ENCODE results near the gene PHAF1. TPM values are rescaled to one million over a fixed set of nuclear protein-coding genes. Genes with fewer than 3 reads are reported as not detected.

Gene PHAF1
- polyA plus RNA-seq, 1 donor from 2014 or later = 9.8 TPM

DNA sequence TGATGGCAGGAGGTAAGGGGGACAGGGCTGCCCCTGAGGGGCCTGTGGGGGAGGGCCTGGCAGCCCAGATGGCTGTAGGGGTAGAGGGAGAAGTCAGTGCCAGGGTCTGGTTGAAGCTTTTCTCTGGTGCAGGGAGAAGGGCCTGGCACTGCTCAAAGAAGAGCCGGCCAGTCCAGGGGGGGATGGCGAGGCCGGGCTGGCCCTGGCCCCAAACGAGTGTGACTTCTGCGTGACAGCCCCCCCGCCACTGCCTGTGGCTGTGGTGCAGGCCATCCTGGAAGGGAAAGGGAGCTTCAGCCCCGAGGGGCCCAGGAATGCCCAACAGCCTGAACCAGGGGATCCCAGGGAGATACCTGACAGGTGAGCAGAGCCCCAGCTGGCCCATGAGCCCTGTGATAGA lies 57.8 kb downstream of the PHAF1 start:
- no peak for TF ChIP-seq MXI1 (conservative IDR thresholded peaks at IDR 0.05; ENCODE audit: poor library complexity, severe bottlenecking)
- no peak for TF ChIP-seq SMC3 (conservative IDR thresholded peaks at IDR 0.05; ENCODE audit: poor library complexity)
- TF ChIP-seq, protein P1, sequence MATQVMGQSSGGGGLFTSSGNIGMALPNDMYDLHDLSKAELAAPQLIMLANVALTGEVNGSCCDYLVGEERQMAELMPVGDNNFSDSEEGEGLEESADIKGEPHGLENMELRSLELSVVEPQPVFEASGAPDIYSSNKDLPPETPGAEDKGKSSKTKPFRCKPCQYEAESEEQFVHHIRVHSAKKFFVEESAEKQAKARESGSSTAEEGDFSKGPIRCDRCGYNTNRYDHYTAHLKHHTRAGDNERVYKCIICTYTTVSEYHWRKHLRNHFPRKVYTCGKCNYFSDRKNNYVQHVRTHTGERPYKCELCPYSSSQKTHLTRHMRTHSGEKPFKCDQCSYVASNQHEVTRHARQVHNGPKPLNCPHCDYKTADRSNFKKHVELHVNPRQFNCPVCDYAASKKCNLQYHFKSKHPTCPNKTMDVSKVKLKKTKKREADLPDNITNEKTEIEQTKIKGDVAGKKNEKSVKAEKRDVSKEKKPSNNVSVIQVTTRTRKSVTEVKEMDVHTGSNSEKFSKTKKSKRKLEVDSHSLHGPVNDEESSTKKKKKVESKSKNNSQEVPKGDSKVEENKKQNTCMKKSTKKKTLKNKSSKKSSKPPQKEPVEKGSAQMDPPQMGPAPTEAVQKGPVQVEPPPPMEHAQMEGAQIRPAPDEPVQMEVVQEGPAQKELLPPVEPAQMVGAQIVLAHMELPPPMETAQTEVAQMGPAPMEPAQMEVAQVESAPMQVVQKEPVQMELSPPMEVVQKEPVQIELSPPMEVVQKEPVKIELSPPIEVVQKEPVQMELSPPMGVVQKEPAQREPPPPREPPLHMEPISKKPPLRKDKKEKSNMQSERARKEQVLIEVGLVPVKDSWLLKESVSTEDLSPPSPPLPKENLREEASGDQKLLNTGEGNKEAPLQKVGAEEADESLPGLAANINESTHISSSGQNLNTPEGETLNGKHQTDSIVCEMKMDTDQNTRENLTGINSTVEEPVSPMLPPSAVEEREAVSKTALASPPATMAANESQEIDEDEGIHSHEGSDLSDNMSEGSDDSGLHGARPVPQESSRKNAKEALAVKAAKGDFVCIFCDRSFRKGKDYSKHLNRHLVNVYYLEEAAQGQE (IDR thresholded peaks at IDR 0.05; ENCODE audit: borderline replicate concordance) = no peak
- no peak for TF ChIP-seq EZH2 (IDR thresholded peaks at IDR 0.05; ENCODE audit: borderline replicate concordance, insufficient read depth, low read length, poor library complexity, severe bottlenecking)
- TF ChIP-seq TAF1 (IDR thresholded peaks at IDR 0.05; ENCODE audit: low read depth) = no peak
- no peak for TF ChIP-seq RAD21 (conservative IDR thresholded peaks at IDR 0.05)
- TF ChIP-seq POLR2AphosphoS5 (IDR thresholded peaks at IDR 0.05) = no peak
- TF ChIP-seq, protein P2, sequence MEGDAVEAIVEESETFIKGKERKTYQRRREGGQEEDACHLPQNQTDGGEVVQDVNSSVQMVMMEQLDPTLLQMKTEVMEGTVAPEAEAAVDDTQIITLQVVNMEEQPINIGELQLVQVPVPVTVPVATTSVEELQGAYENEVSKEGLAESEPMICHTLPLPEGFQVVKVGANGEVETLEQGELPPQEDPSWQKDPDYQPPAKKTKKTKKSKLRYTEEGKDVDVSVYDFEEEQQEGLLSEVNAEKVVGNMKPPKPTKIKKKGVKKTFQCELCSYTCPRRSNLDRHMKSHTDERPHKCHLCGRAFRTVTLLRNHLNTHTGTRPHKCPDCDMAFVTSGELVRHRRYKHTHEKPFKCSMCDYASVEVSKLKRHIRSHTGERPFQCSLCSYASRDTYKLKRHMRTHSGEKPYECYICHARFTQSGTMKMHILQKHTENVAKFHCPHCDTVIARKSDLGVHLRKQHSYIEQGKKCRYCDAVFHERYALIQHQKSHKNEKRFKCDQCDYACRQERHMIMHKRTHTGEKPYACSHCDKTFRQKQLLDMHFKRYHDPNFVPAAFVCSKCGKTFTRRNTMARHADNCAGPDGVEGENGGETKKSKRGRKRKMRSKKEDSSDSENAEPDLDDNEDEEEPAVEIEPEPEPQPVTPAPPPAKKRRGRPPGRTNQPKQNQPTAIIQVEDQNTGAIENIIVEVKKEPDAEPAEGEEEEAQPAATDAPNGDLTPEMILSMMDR (IDR thresholded peaks at IDR 0.05; ENCODE audit: poor library complexity, severe bottlenecking) = no peak
- no peak for TF ChIP-seq EP300 (conservative IDR thresholded peaks at IDR 0.05; ENCODE audit: poor library complexity, severe bottlenecking)
- H3K9ac ChIP-seq (ENCODE audit: low read length) = no peak overlapping the region
- no peaks in the 10 kb centered on the region for H3K36me3 ChIP-seq (ENCODE audit: insufficient read depth, low read length)
- no peak overlapping the region for H3K4me2 ChIP-seq (ENCODE audit: low read length)
- H3F3A ChIP-seq (ENCODE audit: insufficient read depth, low read length, poor library complexity, severe bottlenecking) = no peaks in the 10 kb centered on the region
- no peaks in the 10 kb centered on the region for H3K9me2 ChIP-seq (ENCODE audit: insufficient read depth, low read length)
- H3K9me3 ChIP-seq (ENCODE audit: low read length) = no peaks in the 10 kb centered on the region
- no peak overlapping the region for H2AFZ ChIP-seq (ENCODE audit: low read depth, low read length)
- H3K79me2 ChIP-seq (replicated peaks; ENCODE audit: insufficient read depth, low read length) = no peaks in the 10 kb centered on the region
- H3K27ac ChIP-seq (ENCODE audit: low read length) = no peak overlapping the region
- H3K27me3 ChIP-seq (ENCODE audit: insufficient read depth, low read depth, low read length) = peaks cover 94% of the 10 kb centered on the region
- no peak overlapping the region for H3K4me3 ChIP-seq (ENCODE audit: low read length)
- no peaks in the 10 kb centered on the region for H4K20me1 ChIP-seq (ENCODE audit: insufficient read depth)

DNA sequence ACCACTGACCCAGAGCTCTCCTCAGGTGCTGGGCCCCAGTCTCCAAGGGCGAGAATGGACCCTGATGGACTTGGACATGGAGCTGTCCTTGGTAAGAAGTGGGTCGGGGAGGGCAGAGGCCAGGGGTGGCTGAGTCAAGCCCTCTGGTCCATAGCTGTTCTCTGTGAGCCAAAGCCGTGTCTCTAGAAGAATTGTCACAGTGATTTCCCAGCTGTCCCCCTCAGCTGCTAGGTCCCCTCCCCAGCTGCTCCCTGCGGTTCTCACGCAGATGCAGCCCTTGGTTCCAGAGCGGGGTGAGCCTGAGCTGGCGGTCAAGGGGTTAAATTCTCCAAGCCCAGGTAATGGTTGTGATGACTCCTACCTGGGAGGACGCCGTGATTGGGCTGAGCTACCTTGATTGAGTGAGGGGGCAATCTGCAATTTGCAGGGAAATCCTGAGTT lies 59.3 kb downstream of the PHAF1 start:
- no peaks in the 10 kb centered on the region for H3K36me3 ChIP-seq (ENCODE audit: insufficient read depth, low read length)
- H3K27ac ChIP-seq (ENCODE audit: low read length) = no peak overlapping the region
- H3K9ac ChIP-seq (ENCODE audit: low read length) = no peak overlapping the region
- H3F3A ChIP-seq (ENCODE audit: insufficient read depth, low read length, poor library complexity, severe bottlenecking) = no peaks in the 10 kb centered on the region
- H4K20me1 ChIP-seq (ENCODE audit: insufficient read depth) = peaks cover 4% of the 10 kb centered on the region
- no peak overlapping the region for H3K4me2 ChIP-seq (ENCODE audit: low read length)
- no peaks in the 10 kb centered on the region for H3K9me3 ChIP-seq (ENCODE audit: low read length)
- no peaks in the 10 kb centered on the region for H3K9me2 ChIP-seq (ENCODE audit: insufficient read depth, low read length)
- no peak overlapping the region for H3K4me3 ChIP-seq (ENCODE audit: low read length)
- no peaks in the 10 kb centered on the region for H3K79me2 ChIP-seq (replicated peaks; ENCODE audit: insufficient read depth, low read length)
- no peak overlapping the region for H2AFZ ChIP-seq (ENCODE audit: low read depth, low read length)
- TF ChIP-seq EZH2 (IDR thresholded peaks at IDR 0.05; ENCODE audit: borderline replicate concordance, insufficient read depth, low read length, poor library complexity, severe bottlenecking) (no peak), TAF1 (IDR thresholded peaks at IDR 0.05; ENCODE audit: low read depth) (no peak), RAD21 (conservative IDR thresholded peaks at IDR 0.05) (no peak), EP300 (conservative IDR thresholded peaks at IDR 0.05; ENCODE audit: poor library complexity, severe bottlenecking) (no peak)
- TF ChIP-seq, protein P1 (IDR thresholded peaks at IDR 0.05; ENCODE audit: borderline replicate concordance) = no peak
- TF ChIP-seq, protein P2 (IDR thresholded peaks at IDR 0.05; ENCODE audit: poor library complexity, severe bottlenecking) = no peak
- peaks cover 94% of the 10 kb centered on the region for H3K27me3 ChIP-seq (ENCODE audit: insufficient read depth, low read depth, low read length)

All from neural cell (in vitro differentiated cells).